ENCODE data around the gene CIB4. TPM values are rescaled to one million over a fixed set of nuclear protein-coding genes. Genes with fewer than 3 reads are reported as not detected.

CIB4 gene
- total RNA-seq, 1 donor from 2014 or later, result not detected

- Histone ChIP-seq H3K4me3 (ENCODE audit: low read depth, low read length) (no peak overlapping the region), H3K27me3 (ENCODE audit: control insufficient read depth, insufficient read depth, low read length) (peaks cover 10% of the 10 kb centered on the region), H3K36me3 (ENCODE audit: control insufficient read depth, insufficient read depth, low read length) (no peaks in the 10 kb centered on the region)
- TF ChIP-seq CTCF (IDR thresholded peaks at IDR 0.05; ENCODE audit: insufficient read depth, low read length, poor library complexity, severe bottlenecking), result no peak
- no peak for DNase-seq (ENCODE audit: low read depth)
Observed at GRCh38 chr2:26653207-26654060, 12.3 kb upstream of the CIB4 start.

- DNase-seq (ENCODE audit: low read depth), result no peak
- Histone ChIP-seq H3K27me3 (ENCODE audit: control insufficient read depth, insufficient read depth, low read length) (peaks cover 12% of the 10 kb centered on the region), H3K4me3 (ENCODE audit: low read depth, low read length) (no peak overlapping the region), H3K36me3 (ENCODE audit: control insufficient read depth, insufficient read depth, low read length) (no peaks in the 10 kb centered on the region)
- no peak for TF ChIP-seq CTCF (IDR thresholded peaks at IDR 0.05; ENCODE audit: insufficient read depth, low read length, poor library complexity, severe bottlenecking)
Observed at GRCh38 chr2:26652361-26653041, 11.3 kb upstream of the CIB4 start.

GRCh38 chr2:26651799-26652198, 10.6 kb upstream of the CIB4 start:
- no peak for DNase-seq (ENCODE audit: low read depth)
- H3K27me3 ChIP-seq (ENCODE audit: control insufficient read depth, insufficient read depth, low read length), result peaks cover 19% of the 10 kb centered on the region
- no peaks in the 10 kb centered on the region for H3K36me3 ChIP-seq (ENCODE audit: control insufficient read depth, insufficient read depth, low read length)
- no peak overlapping the region for H3K4me3 ChIP-seq (ENCODE audit: low read depth, low read length)
- TF ChIP-seq CTCF (IDR thresholded peaks at IDR 0.05; ENCODE audit: insufficient read depth, low read length, poor library complexity, severe bottlenecking), result no peak

GRCh38 chr2:26651470-26651771, 10.3 kb upstream of the CIB4 start:
- Histone ChIP-seq H3K36me3 (ENCODE audit: control insufficient read depth, insufficient read depth, low read length) (no peaks in the 10 kb centered on the region), H3K27me3 (ENCODE audit: control insufficient read depth, insufficient read depth, low read length) (peaks cover 19% of the 10 kb centered on the region), H3K4me3 (ENCODE audit: low read depth, low read length) (no peak overlapping the region)
- DNase-seq (ENCODE audit: low read depth), result no peak
- TF ChIP-seq CTCF (IDR thresholded peaks at IDR 0.05; ENCODE audit: insufficient read depth, low read length, poor library complexity, severe bottlenecking), result no peak

GRCh38 chr2:26650713-26651469, 9.7 kb upstream of the CIB4 start:
- no peak for DNase-seq (ENCODE audit: low read depth)
- H3K4me3 ChIP-seq (ENCODE audit: low read depth, low read length), result no peak overlapping the region
- no peak for TF ChIP-seq CTCF (IDR thresholded peaks at IDR 0.05; ENCODE audit: insufficient read depth, low read length, poor library complexity, severe bottlenecking)
- H3K27me3 ChIP-seq (ENCODE audit: control insufficient read depth, insufficient read depth, low read length), result peaks cover 19% of the 10 kb centered on the region
- no peaks in the 10 kb centered on the region for H3K36me3 ChIP-seq (ENCODE audit: control insufficient read depth, insufficient read depth, low read length)
